Measurements from ENCODE around the gene FZR1. TPM values are rescaled to one million over a fixed set of nuclear protein-coding genes. Genes with fewer than 3 reads are reported as not detected.
A peak's percentile ranks its signal among the peaks of the same experiment; 100 is the strongest.

The FZR1 gene
- total and polyA plus RNA-seq, 9 of the 15 experiments (the other 6 are each of a cell fraction or from before 2014, with no cell fraction given): 0.18 to 48.0 (median 22.2) TPM

DNA sequence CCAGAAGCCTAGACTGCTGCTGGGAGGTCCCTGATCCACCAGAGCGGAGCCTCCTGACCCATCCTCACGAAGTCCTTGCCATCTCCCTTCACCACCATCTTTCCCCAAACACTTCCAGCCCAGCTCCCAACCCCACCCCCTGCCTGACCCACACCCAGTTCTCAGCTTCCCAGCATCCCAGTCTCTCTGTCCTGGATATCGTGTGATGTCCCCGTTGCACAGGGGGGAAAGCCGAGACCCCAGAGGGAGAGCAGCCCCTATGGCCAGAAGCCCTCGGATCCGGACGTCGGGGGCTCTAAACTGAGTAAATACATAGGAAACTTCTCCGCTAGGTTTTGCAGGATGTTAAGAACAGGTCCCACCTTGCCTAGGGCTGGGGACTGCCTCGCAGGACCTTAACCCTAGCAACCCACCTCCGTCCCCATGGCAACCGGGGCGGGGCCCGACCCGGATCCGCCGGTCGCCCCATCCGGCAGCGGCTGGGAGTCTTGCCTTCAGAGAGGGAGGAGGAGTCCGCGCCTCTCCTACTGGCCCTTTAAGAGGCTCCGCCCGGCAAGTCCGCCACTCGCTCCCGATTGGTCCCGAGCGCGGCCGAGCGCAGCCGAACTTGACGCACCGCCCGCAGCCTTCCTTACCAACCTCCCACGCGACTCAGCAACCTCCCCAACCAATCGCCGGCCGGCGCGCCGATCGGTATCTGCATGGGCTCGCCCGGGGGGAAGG lies 66.2 kb downstream of the FZR1 start (continued):
- TF ChIP-seq, protein P1, sequence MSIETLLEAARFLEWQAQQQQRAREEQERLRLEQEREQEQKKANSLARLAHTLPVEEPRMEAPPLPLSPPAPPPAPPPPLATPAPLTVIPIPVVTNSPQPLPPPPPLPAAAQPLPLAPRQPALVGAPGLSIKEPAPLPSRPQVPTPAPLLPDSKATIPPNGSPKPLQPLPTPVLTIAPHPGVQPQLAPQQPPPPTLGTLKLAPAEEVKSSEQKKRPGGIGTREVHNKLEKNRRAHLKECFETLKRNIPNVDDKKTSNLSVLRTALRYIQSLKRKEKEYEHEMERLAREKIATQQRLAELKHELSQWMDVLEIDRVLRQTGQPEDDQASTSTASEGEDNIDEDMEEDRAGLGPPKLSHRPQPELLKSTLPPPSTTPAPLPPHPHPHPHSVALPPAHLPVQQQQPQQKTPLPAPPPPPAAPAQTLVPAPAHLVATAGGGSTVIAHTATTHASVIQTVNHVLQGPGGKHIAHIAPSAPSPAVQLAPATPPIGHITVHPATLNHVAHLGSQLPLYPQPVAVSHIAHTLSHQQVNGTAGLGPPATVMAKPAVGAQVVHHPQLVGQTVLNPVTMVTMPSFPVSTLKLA (conservative IDR thresholded peaks at IDR 0.05): peak in 1 of 2 experiments; percentile 61; a peak in 3 of 4 replicates
- TF ChIP-seq RFX1 (IDR thresholded peaks at IDR 0.05): peak; percentile 99
- TF ChIP-seq, protein P2, sequence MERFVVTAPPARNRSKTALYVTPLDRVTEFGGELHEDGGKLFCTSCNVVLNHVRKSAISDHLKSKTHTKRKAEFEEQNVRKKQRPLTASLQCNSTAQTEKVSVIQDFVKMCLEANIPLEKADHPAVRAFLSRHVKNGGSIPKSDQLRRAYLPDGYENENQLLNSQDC (CRISPR knock-in tag; IDR thresholded peaks at IDR 0.05): no peak
- peak; percentile 63 for TF ChIP-seq GABPA (tag; conservative IDR thresholded peaks at IDR 0.05; ENCODE audit: low read depth)

DNA sequence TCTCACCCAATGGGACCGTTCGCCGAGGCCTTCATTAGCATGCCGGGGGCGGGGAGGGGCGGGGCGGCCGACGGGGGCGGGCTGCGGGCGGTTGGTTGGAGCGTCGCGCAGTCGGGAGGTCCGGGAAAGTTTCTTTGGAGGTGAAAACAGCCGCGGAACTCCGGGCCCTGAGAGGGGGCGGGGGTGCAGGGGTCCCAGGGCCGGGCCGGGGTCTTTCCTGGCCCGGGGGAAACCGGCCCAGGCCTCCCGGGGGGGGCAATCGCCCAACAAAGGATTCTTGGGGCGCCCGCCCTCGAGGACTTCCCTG lies 66.7 kb downstream of the FZR1 start, which contains the start of gene HMG20B:
Gene HMG20B, plus strand, starts transcription at position 90 of the 307 bp plus-strand sequence. CDS start 366 bp downstream, outside the sequence.
- WGBS (ENCODE audit: insufficient coverage, low coverage, missing lambda C conversion rate): 0% methylated on average over 2 of the region's 30 CpGs
- TF ChIP-seq ZNF133 (CRISPR knock-in tag; IDR thresholded peaks at IDR 0.05) (no peak), HMGN3 (IDR thresholded peaks at IDR 0.05; ENCODE audit: borderline replicate concordance, extremely low read depth, insufficient read length, low read depth, low read length) (peak; percentile 3), TAF1 (IDR thresholded peaks at IDR 0.05; ENCODE audit: control insufficient read depth, extremely low read depth, insufficient read depth, low read length, severe bottlenecking) (peak; percentile 40), POLR2AphosphoS5 (IDR thresholded peaks at IDR 0.05; ENCODE audit: control insufficient read depth, insufficient read depth, low read depth, low read length) (peak; percentile 21; the same call in 1 of the 2 replicates), ZBTB7A (IDR thresholded peaks at IDR 0.05; ENCODE audit: borderline replicate concordance, control insufficient read depth, low read depth, low read length) (0 out of 2 replicates have a peak, but pooled peaks have one; percentile 2)
- TF ChIP-seq, protein P3, sequence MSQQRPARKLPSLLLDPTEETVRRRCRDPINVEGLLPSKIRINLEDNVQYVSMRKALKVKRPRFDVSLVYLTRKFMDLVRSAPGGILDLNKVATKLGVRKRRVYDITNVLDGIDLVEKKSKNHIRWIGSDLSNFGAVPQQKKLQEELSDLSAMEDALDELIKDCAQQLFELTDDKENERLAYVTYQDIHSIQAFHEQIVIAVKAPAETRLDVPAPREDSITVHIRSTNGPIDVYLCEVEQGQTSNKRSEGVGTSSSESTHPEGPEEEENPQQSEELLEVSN (IDR thresholded peaks at IDR 0.05; ENCODE audit: borderline replicate concordance in 1 of 2, extremely low read depth in 1 of 2, insufficient read depth in 1 of 2, insufficient read length in 1 of 2, low read depth in 1 of 2, low read length in 1 of 2, poor library complexity in 1 of 2, severe bottlenecking in 1 of 2): peak in 1 of 2 experiments; percentile 37
- TF ChIP-seq, protein P4, sequence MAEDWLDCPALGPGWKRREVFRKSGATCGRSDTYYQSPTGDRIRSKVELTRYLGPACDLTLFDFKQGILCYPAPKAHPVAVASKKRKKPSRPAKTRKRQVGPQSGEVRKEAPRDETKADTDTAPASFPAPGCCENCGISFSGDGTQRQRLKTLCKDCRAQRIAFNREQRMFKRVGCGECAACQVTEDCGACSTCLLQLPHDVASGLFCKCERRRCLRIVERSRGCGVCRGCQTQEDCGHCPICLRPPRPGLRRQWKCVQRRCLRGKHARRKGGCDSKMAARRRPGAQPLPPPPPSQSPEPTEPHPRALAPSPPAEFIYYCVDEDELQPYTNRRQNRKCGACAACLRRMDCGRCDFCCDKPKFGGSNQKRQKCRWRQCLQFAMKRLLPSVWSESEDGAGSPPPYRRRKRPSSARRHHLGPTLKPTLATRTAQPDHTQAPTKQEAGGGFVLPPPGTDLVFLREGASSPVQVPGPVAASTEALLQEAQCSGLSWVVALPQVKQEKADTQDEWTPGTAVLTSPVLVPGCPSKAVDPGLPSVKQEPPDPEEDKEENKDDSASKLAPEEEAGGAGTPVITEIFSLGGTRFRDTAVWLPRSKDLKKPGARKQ (CRISPR knock-in tag; IDR thresholded peaks at IDR 0.05): no peak

More for the DNA sequence above, 66.7 kb downstream of the FZR1 start, which contains the start of gene HMG20B:
- Histone ChIP-seq H3K27me3 (ENCODE audit: control insufficient read depth in 2 of 2, insufficient read depth in 2 of 2, low read length in 2 of 2) (no peaks in the 10 kb centered on the region), H3K9ac (ENCODE audit: insufficient read depth in 1 of 2, low read depth in 2 of 2, low read length in 2 of 2) (peak within 1 kb of the TSS; percentile 78 to 96), H3K36me3 (ENCODE audit: control insufficient read depth, insufficient read depth, low read length) (peaks cover 33% of the 10 kb centered on the region), H3K4me3 (peak within 1 kb of the TSS; percentile 98), H3K4me2 (ENCODE audit: insufficient read depth, low read length) (peak within 1 kb of the TSS; percentile 81), H3K27ac (ENCODE audit: extremely low read depth, low read depth, low read length) (peak within 1 kb of the TSS; percentile 93), H2AFZ (ENCODE audit: low read depth, low read length) (peak within 1 kb of the TSS; percentile 37), H3K9me3 (replicated peaks; ENCODE audit: control insufficient read depth, insufficient read depth, low read depth, low read length) (no peaks in the 10 kb centered on the region), H3K9me1 (ENCODE audit: control insufficient read depth, insufficient read depth, low read length) (no peaks in the 10 kb centered on the region), H3K79me2 (ENCODE audit: control insufficient read depth, insufficient read depth, low read length) (peaks cover 20% of the 10 kb centered on the region), H4K20me1 (replicated peaks; ENCODE audit: control insufficient read depth, insufficient read depth, low read length) (peaks cover 3% of the 10 kb centered on the region; the same call in 1 of the 2 replicates), H3K4me1 (replicated peaks in 1 of 2; ENCODE audit: control insufficient read depth in 2 of 2, insufficient read depth in 2 of 2, low read length in 2 of 2) (peaks cover 25 to 65% of the 10 kb centered on the region in 2 experiments)
- intact Hi-C loops (cut with micrococcal nuclease): loop anchor here (2.0 kb wide), 1 partner anchor 16 kb away; the partner anchor contains the start of gene MFSD12
- in situ Hi-C loops (cut with MboI): no loop called here
- ChIA-PET CTCF (ENCODE audit: low intra/inter-chr PET ratio) (no interaction called here), POLR2A (interaction anchor here (0.6 kb wide), 1 partner anchor 37 kb away, joined by 4 read pairs; no protein-coding TSS in a partner anchor)
- ATAC-seq: no peak
- peak in 1 of 4 experiments; percentile 33 for DNase-seq (ENCODE audit: extremely low read depth in 1 of 4, low spot score in 3 of 4)
- FAIRE-seq: no peak
- BruUV-seq (replicated peaks): no TSS peak
